H1 (cell line): Measurements from ENCODE around the gene ANKUB1. TPM values are rescaled to one million over a fixed set of nuclear protein-coding genes. Genes with fewer than 3 reads are reported as not detected.

Experiments used
- CTBP2 ChIP-seq: IDR thresholded peaks from 2 replicates; pipeline ENCODE4 v1.7.0; 2011; ENCODE audit warnings: borderline replicate concordance, mild to moderate bottlenecking, moderate library complexity, mixed read lengths, low read length; ENCODE audit not compliant: insufficient read depth, insufficient read length
- CTCF ChIP-seq, 3 experiments: IDR thresholded peaks; 1 replicate in 2 of 3; 2 replicates in 1 of 3; pipeline versions ENCODE4 v1.5.1 to v1.6.1; 2011; ENCODE audit warnings: low read length in 3 of 3, mild to moderate bottlenecking in 3 of 3, inconsistent platforms in 2 of 3, low read depth in 1 of 3, moderate library complexity in 1 of 3; ENCODE audit not compliant: insufficient read depth in 1 of 3; ENCODE audit errors: control extremely low read depth in 1 of 3
- GABPA ChIP-seq: IDR thresholded peaks from 2 replicates; pipeline ENCODE4 v1.6.1; 2011; ENCODE audit warnings: mild to moderate bottlenecking, low read length, moderate library complexity, borderline replicate concordance; ENCODE audit not compliant: insufficient read depth
- GTF2F1 ChIP-seq: IDR thresholded peaks from 2 replicates; pipeline ENCODE4 v1.6.1; 2012; ENCODE audit warnings: low read depth, low read length, improper control_type of control experiment, borderline replicate concordance
- PHF8 ChIP-seq: fragments of 200-600 bp; sonication (generic); conservative IDR thresholded peaks from 2 replicates; pipeline ENCODE4 v1.7.1; 2012; ENCODE audit warnings: low read depth, mild to moderate bottlenecking, inconsistent platforms, low read length, moderate library complexity
- POLR2AphosphoS5 ChIP-seq: IDR thresholded peaks from 2 replicates; pipeline ENCODE4 v1.6.1; 2011; ENCODE audit warnings: low read depth, low read length
- SIN3A ChIP-seq, 2 experiments: IDR thresholded peaks in 1 of 2; conservative IDR thresholded peaks in 1 of 2; 2 replicates each; pipeline ENCODE4 v1.6.1; 2011 to 2012; ENCODE audit warnings: low read length in 2 of 2, improper control_type of control experiment in 1 of 2, low read depth in 1 of 2, mild to moderate bottlenecking in 1 of 2
- SRF ChIP-seq: IDR thresholded peaks from 2 replicates; pipeline ENCODE4 v1.6.1; 2011; ENCODE audit warnings: mild to moderate bottlenecking, low read depth, low read length, moderate library complexity
- polyA plus RNA-seq, 7 experiments: library from polyadenylated mRNA; depleted of rRNA in 3 of 7; stranded (reverse) in 5 of 7; unstranded in 2 of 7; fragments of >200 nt in 5 of 7; fragments of 200-250 nt in 2 of 7; gene quantifications; 1 replicate in 5 of 7; 2 replicates in 1 of 7; 4 replicates in 1 of 7; pipeline versions ENCODE4 v1.2.1 to v1.2.3, GENCODE V29; 2011 to 2013; ENCODE audit warnings: missing spikeins in 2 of 7, mixed read lengths in 2 of 7
- total RNA-seq: library from RNA; stranded (reverse); fragmentation: NEBNext Ultra II Directional; extraction: Animal tissue kit (Norgen Biotek cat#: 25700); gene quantifications from 2 replicates; pipeline ENCODE4 v1.2.1, GENCODE V29; 2021
- TF ChIP-seq, protein P1 (sequence below): IDR thresholded peaks from 2 replicates; pipeline ENCODE4 v1.6.1; 2012; ENCODE audit warnings: inconsistent platforms

ANKUB1 gene
- total and polyA plus RNA-seq, 2 of the 8 experiments (the other 6 are each of a cell fraction or from before 2014, with no cell fraction given), result not detected

DNA sequence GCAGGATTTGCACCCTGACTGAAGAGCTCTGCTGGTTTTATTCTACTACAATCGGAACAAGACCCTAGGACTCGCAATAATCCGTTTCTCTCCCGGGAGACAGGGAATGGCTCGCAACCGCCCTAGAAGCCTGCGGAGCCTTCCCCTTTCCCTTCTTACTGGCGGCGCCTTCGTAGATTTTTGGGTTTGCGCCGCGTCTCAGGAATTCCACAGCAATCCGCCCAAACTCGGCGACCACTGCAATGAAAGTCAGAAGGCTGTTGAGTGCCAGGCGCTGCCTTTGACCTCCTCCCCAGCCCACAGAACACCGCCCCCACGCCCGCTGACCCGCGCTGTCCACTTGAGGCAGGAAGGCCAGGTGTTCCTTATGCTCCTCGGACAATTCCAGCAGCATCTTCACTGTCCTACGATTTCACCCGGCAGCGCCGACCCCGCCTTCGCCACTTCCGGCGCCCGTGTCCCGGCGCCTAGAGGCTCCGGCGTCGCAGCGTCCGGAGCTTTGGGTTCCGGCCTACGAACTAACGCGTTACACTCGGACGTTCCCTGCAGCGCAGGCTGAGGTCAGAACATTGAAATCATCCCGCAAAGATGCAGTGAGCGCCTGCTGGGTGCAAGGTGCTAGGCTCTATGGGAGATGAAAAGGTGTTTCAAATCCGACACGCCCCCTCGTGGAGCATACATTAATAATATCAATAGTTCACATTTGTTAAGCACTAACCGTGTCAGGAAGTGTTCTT, 40.1 kb downstream of the ANKUB1 start, which contains the start of gene COMMD2 (continued):
- TF ChIP-seq GTF2F1 (0 out of 2 replicates have a peak, but pooled peaks have one; percentile 72), POLR2AphosphoS5 (peak; percentile 97), CTCF (IDR thresholded peaks at IDR 0.05; ENCODE audit: control extremely low read depth in 1 of 3, insufficient read depth in 1 of 3, low read depth in 1 of 3, low read length in 3 of 3) (peak in 2 of 3 experiments; percentile 6 to 13; a peak in 2 of 4 replicates), PHF8 (peak; percentile 97), SIN3A (conservative IDR thresholded peaks at IDR 0.05 in 1 of 2, IDR thresholded peaks at IDR 0.05 in 1 of 2; ENCODE audit: low read depth in 1 of 2, low read length in 2 of 2) (peak; percentile 33 to 95; a peak in 2 of 4 replicates), CTBP2 (no peak), GABPA (peak; percentile 99), SRF (peak; percentile 63; the same call in 1 of the 2 replicates)
- TF ChIP-seq, protein P1, sequence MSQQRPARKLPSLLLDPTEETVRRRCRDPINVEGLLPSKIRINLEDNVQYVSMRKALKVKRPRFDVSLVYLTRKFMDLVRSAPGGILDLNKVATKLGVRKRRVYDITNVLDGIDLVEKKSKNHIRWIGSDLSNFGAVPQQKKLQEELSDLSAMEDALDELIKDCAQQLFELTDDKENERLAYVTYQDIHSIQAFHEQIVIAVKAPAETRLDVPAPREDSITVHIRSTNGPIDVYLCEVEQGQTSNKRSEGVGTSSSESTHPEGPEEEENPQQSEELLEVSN, result 0 out of 2 replicates have a peak, but pooled peaks have one; percentile 46
